ENCODE measurements around the gene KDM3A.

Gene KDM3A

DNA sequence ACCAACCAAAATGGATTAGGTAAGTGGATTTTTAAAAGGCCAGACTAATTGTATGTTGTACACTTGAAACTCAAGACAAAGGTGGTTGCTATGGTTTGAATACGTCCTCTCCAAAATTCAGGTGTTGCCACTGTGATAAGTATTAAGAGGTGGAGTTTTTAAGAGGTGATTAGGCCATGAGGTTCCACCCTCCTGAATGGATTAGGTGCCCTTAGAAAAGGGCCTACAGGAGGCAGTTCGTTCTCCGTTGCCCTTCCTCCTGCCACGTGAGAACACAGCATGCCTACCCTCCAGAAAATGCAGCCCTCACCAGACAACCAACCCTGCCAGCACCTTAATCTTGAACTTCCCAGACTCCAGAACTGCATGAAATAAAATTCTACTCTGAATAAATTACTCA lies 70.9 kb downstream of the KDM3A start:
- Histone ChIP-seq H3K4me1 (no peaks in the 10 kb centered on the region), H3K27me3 (no peaks in the 10 kb centered on the region), H3K4me3 (no peak overlapping the region), H3K27ac (no peak overlapping the region), H3K9me3 (replicated peaks in 1 of 11) (peaks cover 0 to 12% (median 8%) of the 10 kb centered on the region in 11 experiments; a peak in 10 of 22 replicates), H3K4me2 (no peak overlapping the region), H3K36me3 (peaks cover 42 to 96% (median 52%) of the 10 kb centered on the region in 11 experiments), H4K20me1 (peaks cover 0 to 37% (median 0%) of the 10 kb centered on the region in 11 experiments; a peak in 4 of 22 replicates), H3K9ac (no peak overlapping the region)
- TF ChIP-seq Cebpa-rat (IDR thresholded peaks at IDR 0.05), result no peak

DNA sequence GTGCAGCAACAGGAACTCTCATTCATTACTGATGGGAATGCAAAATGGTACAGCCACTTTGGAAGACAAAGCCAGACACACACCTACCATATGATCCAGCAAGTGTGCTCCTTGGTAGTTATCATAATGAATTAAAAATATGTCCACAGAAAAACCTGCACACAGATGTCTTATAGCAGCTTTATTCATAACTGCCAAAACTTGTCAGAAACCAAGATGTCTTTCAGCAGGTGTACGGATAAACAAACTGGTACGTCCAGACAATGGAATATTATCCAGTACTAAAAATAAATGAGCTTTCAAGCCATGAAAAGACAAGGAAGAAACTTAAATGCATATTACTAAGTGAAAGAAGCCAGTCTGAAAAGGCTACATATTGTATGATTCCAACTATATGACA lies 71.7 kb downstream of the KDM3A start:
- Histone ChIP-seq H3K27me3 (no peaks in the 10 kb centered on the region), H3K4me1 (no peaks in the 10 kb centered on the region), H3K36me3 (peaks cover 35 to 96% (median 44%) of the 10 kb centered on the region in 11 experiments), H3K27ac (no peak overlapping the region), H3K4me3 (no peak overlapping the region), H4K20me1 (peaks cover 0 to 37% (median 0%) of the 10 kb centered on the region in 11 experiments; a peak in 4 of 22 replicates), H3K9me3 (replicated peaks in 1 of 11) (peaks cover 0 to 12% (median 8%) of the 10 kb centered on the region in 11 experiments; a peak in 10 of 22 replicates), H3K9ac (no peak overlapping the region), H3K4me2 (no peak overlapping the region)
- TF ChIP-seq Cebpa-rat (IDR thresholded peaks at IDR 0.05), result no peak

DNA sequence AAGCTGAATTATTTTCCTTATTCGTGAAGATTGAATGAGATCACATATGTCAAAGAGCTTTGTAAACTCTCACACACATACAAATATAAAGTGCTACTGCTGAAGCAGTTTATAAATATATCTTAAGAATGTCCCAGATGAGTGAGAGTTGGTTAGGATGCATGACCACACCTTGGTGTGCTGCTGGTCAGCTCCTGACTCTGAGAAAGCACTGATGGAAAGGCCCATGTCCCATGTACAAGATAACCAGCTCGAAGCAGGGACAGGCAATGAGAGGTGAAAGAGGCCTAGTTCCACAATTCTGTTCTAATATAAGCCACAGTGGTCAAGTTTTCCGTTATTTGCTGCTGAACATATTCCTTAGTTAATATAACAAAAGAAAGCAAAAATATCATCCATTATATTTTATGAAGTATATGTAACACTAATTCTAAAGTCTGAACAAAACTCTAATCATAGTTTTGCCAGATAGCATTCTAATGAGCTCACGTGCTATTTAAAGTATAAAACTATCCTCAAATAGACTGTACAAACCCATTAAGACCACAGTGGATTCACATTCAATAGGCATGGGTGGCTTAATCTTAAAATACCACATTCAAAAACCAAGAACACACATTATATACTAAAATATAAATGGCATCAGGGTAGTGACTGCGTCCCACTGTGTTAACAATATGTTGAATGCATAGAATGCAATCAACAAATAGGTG lies 72.9 kb downstream of the KDM3A start:
- Histone ChIP-seq H3K9me3 (replicated peaks in 1 of 11) (peaks cover 0 to 12% (median 8%) of the 10 kb centered on the region in 11 experiments; a peak in 10 of 22 replicates), H3K4me1 (no peaks in the 10 kb centered on the region), H3K27me3 (no peaks in the 10 kb centered on the region), H3K36me3 (peaks cover 25 to 87% (median 32%) of the 10 kb centered on the region in 11 experiments), H3K9ac (no peak overlapping the region), H3K27ac (no peak overlapping the region), H3K4me3 (no peak overlapping the region), H3K4me2 (no peak overlapping the region), H4K20me1 (peaks cover 0 to 37% (median 0%) of the 10 kb centered on the region in 11 experiments; a peak in 3 of 22 replicates)
- no peak for TF ChIP-seq Cebpa-rat (IDR thresholded peaks at IDR 0.05)

DNA sequence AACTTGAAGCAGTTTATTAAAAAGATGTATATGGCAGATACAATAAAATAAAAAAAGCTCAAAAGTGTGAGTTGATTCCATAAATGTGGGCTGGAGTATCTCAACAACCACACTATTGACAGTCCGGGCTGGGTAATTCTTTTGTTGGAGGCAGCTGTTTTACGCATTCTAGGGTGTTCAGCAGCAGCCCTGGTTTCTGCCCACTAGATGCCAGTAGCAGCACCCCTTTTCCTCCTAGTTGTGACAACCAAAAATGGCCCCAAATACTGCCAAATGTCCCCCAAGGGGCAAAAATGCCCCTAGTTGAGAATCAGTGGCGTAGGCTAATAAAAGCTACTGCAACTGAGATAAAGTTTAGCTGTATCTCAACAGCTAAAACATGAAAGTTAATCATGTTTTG lies 77.3 kb downstream of the KDM3A start:
- no peak overlapping the region for H3K4me2 ChIP-seq
- TF ChIP-seq Cebpa-rat (IDR thresholded peaks at IDR 0.05), result no peak
- no peaks in the 10 kb centered on the region for H3K27me3 ChIP-seq
- H3K9ac ChIP-seq, result no peak overlapping the region
- no peak overlapping the region for H3K4me3 ChIP-seq
- H4K20me1 ChIP-seq, result peaks cover 0 to 18% (median 0%) of the 10 kb centered on the region in 11 experiments; a peak in 4 of 22 replicates
- H3K9me3 ChIP-seq (replicated peaks in 1 of 11), result peaks cover 17 to 44% (median 36%) of the 10 kb centered on the region in 11 experiments
- H3K4me1 ChIP-seq, result no peaks in the 10 kb centered on the region
- H3K36me3 ChIP-seq, result peaks cover 17 to 86% (median 38%) of the 10 kb centered on the region in 11 experiments
- H3K27ac ChIP-seq, result no peak overlapping the region

DNA sequence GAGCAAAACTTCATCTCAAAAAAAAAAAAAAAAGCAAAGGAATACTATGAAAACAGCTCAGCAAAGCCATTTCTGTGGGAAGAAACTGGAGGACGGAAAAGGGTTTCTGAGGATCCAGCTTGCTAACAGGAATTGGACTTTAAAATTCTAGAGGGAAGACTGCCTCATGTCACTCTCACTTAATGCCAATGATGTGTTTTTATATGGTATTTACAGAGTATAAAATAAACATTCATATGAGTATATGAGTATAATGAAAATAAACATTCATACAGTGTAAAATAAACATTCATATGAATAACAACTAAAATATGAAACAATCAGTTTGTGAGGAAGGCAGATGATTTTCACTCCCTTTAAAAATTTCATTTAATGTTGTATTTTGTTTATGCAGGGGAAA lies 78.2 kb downstream of the KDM3A start:
- peaks cover 19 to 86% (median 33%) of the 10 kb centered on the region in 11 experiments for H3K36me3 ChIP-seq
- no peaks in the 10 kb centered on the region for H3K4me1 ChIP-seq
- no peak for TF ChIP-seq Cebpa-rat (IDR thresholded peaks at IDR 0.05)
- no peak overlapping the region for H3K9ac ChIP-seq
- no peaks in the 10 kb centered on the region for H3K27me3 ChIP-seq
- H3K27ac ChIP-seq, result no peak overlapping the region
- peaks cover 0 to 10% (median 0%) of the 10 kb centered on the region in 11 experiments; a peak in 2 of 22 replicates for H4K20me1 ChIP-seq
- H3K4me2 ChIP-seq, result no peak overlapping the region
- H3K4me3 ChIP-seq, result no peak overlapping the region
- peaks cover 17 to 44% (median 36%) of the 10 kb centered on the region in 11 experiments for H3K9me3 ChIP-seq (replicated peaks in 1 of 11)

DNA sequence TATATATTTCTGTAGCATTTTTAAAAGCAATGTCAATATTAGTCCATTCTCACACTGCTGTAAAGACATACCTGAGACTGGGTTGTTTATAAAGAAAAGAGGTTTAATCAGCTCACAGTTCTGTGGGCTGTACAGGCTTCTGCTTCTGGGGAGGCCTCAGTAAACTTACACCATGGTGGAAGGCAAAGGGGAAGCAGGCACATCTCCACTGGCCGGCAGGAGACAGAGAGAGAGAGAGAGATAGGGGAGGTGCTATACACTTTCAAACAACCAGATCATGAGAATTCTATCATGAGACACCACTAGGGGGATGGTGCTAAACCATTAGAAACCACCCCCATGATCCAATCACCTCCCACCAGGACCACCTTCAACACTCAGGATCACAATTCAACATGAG lies 79.0 kb downstream of the KDM3A start:
- no peak overlapping the region for H3K4me2 ChIP-seq
- TF ChIP-seq Cebpa-rat (IDR thresholded peaks at IDR 0.05), result no peak

DNA sequence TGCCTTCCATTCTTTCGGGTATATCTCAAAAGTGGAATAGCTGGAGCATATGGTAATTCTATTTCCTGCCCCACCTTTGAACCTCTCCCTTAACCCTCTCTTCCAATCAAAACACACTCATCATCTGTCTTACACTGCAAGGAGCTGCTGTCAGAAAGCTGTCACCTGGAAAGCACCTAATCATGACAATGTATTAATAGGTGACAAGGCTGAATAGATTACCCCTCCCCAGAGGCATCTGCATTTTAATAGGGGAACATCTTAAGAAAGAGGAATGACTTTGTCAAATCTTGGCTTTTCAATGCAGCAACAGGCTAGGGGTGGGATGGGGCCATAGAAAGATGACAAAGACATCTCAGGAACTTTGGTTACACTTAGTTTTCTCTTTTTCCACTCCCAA lies 80.8 kb downstream of the KDM3A start:
- Histone ChIP-seq H3K4me3 (no peak overlapping the region), H3K9ac (no peak overlapping the region), H3K4me1 (no peaks in the 10 kb centered on the region), H3K27ac (no peak overlapping the region), H3K4me2 (no peak overlapping the region), H3K9me3 (replicated peaks in 1 of 11) (peaks cover 17 to 40% (median 25%) of the 10 kb centered on the region in 11 experiments), H3K36me3 (peaks cover 24 to 88% (median 50%) of the 10 kb centered on the region in 11 experiments), H4K20me1 (peaks cover 0 to 6% (median 0%) of the 10 kb centered on the region in 11 experiments; a peak in 2 of 22 replicates), H3K27me3 (no peaks in the 10 kb centered on the region)
- no peak for TF ChIP-seq Cebpa-rat (IDR thresholded peaks at IDR 0.05)

More for the DNA sequence above, 79.0 kb downstream of the KDM3A start:
- H3K36me3 ChIP-seq, result peaks cover 22 to 87% (median 38%) of the 10 kb centered on the region in 11 experiments
- no peaks in the 10 kb centered on the region for H3K27me3 ChIP-seq
- no peaks in the 10 kb centered on the region for H3K4me1 ChIP-seq
- no peak overlapping the region for H3K4me3 ChIP-seq
- no peak overlapping the region for H3K27ac ChIP-seq
- peaks cover 17 to 44% (median 36%) of the 10 kb centered on the region in 11 experiments for H3K9me3 ChIP-seq (replicated peaks in 1 of 11)
- no peak overlapping the region for H3K9ac ChIP-seq
- peaks cover 0 to 6% (median 0%) of the 10 kb centered on the region in 11 experiments; a peak in 2 of 22 replicates for H4K20me1 ChIP-seq

DNA sequence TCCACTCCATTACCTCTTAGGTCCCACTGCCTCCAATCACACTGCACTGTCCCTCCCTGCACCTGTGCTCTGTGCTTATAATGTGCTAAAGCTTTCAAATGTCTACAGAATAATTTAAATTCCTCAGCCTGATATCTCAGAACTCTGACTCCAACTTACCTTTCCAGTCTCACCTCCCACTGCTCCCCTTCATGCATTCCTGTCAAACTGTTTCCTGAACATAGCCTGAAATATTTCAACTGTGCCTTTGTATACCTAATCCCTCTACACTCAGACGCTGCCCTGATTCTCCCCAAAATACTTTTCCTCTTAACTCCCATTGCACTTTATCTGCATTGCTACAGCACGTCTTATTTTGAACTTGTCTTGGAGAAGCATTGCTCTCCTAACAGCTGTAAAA lies 81.5 kb downstream of the KDM3A start:
- H3K9ac ChIP-seq, result no peak overlapping the region
- H3K9me3 ChIP-seq (replicated peaks in 1 of 11), result peaks cover 17 to 40% (median 24%) of the 10 kb centered on the region in 11 experiments
- TF ChIP-seq Cebpa-rat (IDR thresholded peaks at IDR 0.05), result no peak
- no peak overlapping the region for H3K27ac ChIP-seq
- no peaks in the 10 kb centered on the region for H3K4me1 ChIP-seq
- H3K36me3 ChIP-seq, result peaks cover 27 to 88% (median 54%) of the 10 kb centered on the region in 11 experiments
- peaks cover 0 to 6% (median 0%) of the 10 kb centered on the region in 11 experiments; a peak in 2 of 22 replicates for H4K20me1 ChIP-seq
- H3K4me3 ChIP-seq, result no peak overlapping the region
- H3K27me3 ChIP-seq, result no peaks in the 10 kb centered on the region
- H3K4me2 ChIP-seq, result no peak overlapping the region

DNA sequence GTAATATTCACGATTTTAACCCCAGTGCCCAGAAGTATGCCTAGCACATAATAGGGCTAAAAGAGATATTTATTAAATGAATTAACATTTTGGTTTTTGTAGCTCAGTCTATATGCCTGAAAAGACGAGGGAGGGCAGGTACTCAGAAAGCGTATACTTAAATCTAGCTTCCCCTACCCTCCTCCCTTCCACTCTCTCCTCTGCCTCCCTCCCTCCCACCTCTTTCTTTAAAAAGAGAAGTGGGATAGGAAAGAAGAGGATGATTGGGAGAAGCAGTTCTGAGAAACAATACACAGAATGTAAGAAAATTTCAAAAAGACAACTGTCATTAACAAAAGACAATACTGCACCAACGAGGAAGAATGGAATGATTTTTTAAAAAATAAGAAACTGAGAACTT lies 82.3 kb downstream of the KDM3A start:
- Histone ChIP-seq H3K4me2 (no peak overlapping the region), H3K9me3 (replicated peaks in 1 of 11) (peaks cover 17 to 40% (median 24%) of the 10 kb centered on the region in 11 experiments), H3K4me1 (no peaks in the 10 kb centered on the region), H4K20me1 (peaks cover 0 to 6% (median 0%) of the 10 kb centered on the region in 11 experiments; a peak in 2 of 22 replicates), H3K9ac (no peak overlapping the region), H3K4me3 (no peak overlapping the region), H3K36me3 (peaks cover 34 to 93% (median 60%) of the 10 kb centered on the region in 11 experiments), H3K27me3 (no peaks in the 10 kb centered on the region), H3K27ac (no peak overlapping the region)
- TF ChIP-seq Cebpa-rat (IDR thresholded peaks at IDR 0.05), result no peak
